Type B pancreatic cell (in vitro differentiated cells): ENCODE measurements around the gene TNNC1. TPM values are rescaled to one million over a fixed set of nuclear protein-coding genes. Genes with fewer than 3 reads are reported as not detected.

Experiments used
- DNase-seq: peaks from one replicate; pipeline ENCODE4 v3.0.0; 2021; ENCODE audit warnings: mixed read lengths; ENCODE audit not compliant: unreplicated experiment; ENCODE audit errors: extremely low spot score
- H3K27ac Mint-ChIP-seq: 2 replicates; pipeline ENCODE4 v1.8.0; 2021; ENCODE audit warnings: mild to moderate bottlenecking, mixed read lengths
- H3K27me3 Mint-ChIP-seq: 2 replicates; pipeline ENCODE4 v1.8.0; 2021; ENCODE audit warnings: mixed read lengths
- H3K36me3 Mint-ChIP-seq: 2 replicates; pipeline ENCODE4 v1.8.0; 2021; ENCODE audit warnings: mixed read lengths
- H3K4me1 Mint-ChIP-seq: one replicate; pipeline ENCODE4 v1.8.0; 2021; ENCODE audit warnings: mixed read lengths; ENCODE audit not compliant: unreplicated experiment
- H3K4me3 Mint-ChIP-seq: 2 replicates; pipeline ENCODE4 v1.8.0; 2021; ENCODE audit warnings: mild to moderate bottlenecking, mixed read lengths
- H3K9me3 Mint-ChIP-seq: 2 replicates; pipeline ENCODE4 v1.8.0; 2021; ENCODE audit warnings: mixed read lengths
- CTCF ChIP-seq: fragments of 200-600 bp; sonication (generic); conservative IDR thresholded peaks from 2 replicates; pipeline ENCODE4 v1.5.0; 2021; ENCODE audit warnings: antibody characterized with exemption, mild to moderate bottlenecking
- total RNA-seq: library from RNA; stranded (reverse); gene quantifications from 2 replicates; pipeline ENCODE4 v1.2.1, GENCODE V29; 2021; ENCODE audit warnings: low replicate concordance

Gene TNNC1
- total RNA-seq, 1 donor from 2014 or later: 6.6 TPM

DNA sequence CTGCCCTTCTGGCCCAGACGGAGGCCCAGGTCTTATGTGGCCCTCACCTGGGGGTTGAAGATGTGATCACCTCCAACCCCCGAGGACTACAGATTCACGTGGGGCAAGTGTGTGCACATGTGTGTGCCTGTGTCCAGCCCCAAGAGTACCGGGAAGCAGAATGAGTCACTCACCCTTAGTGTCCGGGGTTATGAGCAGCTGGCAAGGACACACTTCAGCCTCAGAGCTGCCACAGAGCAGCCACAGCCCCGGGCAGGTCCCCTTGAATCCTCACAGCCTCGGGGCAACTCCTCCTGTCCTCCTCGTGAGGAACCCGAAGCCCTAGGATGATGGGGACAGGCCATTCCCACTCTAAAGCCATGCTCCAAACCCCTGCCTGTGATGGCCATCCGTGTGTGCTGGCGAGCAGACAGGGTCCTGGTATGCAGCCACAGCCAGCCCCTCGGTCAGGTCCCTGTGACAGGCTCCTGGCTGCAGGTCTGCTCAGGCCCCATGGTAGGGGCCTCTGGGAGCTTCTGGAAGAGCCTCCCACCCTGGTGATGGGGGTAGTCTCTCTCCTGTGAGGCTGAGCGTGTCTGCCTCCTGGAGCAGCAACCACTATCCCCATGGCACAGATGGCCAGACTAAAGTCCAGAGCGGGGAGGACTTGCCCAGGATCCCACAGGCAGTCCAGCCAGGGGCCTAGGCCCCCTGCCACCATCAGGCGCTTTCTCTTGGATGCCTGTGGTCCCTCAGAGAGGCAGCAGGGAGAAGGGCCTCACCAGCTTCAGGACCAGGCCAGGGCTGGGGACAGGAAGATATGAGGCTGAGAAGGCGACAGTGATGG lies 42.1 kb upstream of the TNNC1 start:
- DNase-seq: no peak
- Mint-ChIP-seq H3K27me3 (no peaks in the 10 kb centered on the region), H3K36me3 (peaks cover 6% of the 10 kb centered on the region), H3K9me3 (no peaks in the 10 kb centered on the region), H3K4me3 (no peak overlapping the region), H3K4me1 (peaks cover 4% of the 10 kb centered on the region), H3K27ac (no peak overlapping the region)
- TF ChIP-seq CTCF: no peak

DNA sequence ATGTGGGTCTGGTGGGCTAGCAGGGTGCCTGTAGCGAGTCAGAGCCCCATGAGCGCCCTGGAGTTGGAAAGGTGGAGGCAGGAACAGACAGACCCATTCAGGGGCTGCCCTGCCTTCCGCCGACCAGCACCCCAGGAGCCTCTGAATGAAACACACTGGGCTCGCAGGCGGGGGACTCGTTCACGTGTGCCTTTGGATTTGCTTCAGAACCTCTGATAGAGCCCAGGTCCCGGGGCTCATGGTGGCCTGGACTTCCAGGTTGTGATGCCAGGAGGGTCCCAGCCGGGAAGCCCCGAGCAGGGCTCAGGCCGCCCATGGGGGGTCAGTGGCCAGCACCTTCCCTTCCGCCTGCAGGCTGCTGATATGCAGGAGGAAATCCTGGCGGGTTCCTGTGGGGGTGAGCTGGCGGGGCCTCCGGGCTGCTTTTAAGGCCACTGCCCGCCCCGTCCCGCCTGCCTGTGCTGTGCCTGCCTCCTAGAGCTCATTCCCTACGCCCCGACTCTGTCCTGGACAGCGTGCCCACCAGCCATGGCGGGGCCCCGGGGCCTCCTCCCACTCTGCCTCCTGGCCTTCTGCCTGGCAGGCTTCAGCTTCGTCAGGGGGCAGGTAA lies 41.1 kb upstream of the TNNC1 start, which contains the start of gene STAB1:
Gene STAB1, plus strand, starts transcription at position 453 of the 610 bp plus-strand sequence. Its CDS starts 76 bp downstream, at position 529.
- DNase-seq: no peak
- Mint-ChIP-seq H3K27ac (no peak within 1 kb of the TSS), H3K4me3 (no peak within 1 kb of the TSS), H3K9me3 (no peaks in the 10 kb centered on the region), H3K4me1 (peaks cover 4% of the 10 kb centered on the region), H3K36me3 (peaks cover 6% of the 10 kb centered on the region), H3K27me3 (no peaks in the 10 kb centered on the region)
- TF ChIP-seq CTCF: no peak

GRCh38 chr3:52494445-52494844 lies 40.6 kb upstream of the TNNC1 start:
- H3K4me1 Mint-ChIP-seq: peaks cover 4% of the 10 kb centered on the region
- DNase-seq: no peak
- H3K9me3 Mint-ChIP-seq: no peaks in the 10 kb centered on the region
- no peak for TF ChIP-seq CTCF
- no peak overlapping the region for H3K4me3 Mint-ChIP-seq
- no peak overlapping the region for H3K27ac Mint-ChIP-seq
- H3K36me3 Mint-ChIP-seq: peaks cover 6% of the 10 kb centered on the region
- no peaks in the 10 kb centered on the region for H3K27me3 Mint-ChIP-seq

GRCh38 chr3:52493232-52494017 lies 39.6 kb upstream of the TNNC1 start:
- H3K9me3 Mint-ChIP-seq: no peaks in the 10 kb centered on the region
- no peak for DNase-seq
- H3K27ac Mint-ChIP-seq: no peak overlapping the region
- peaks cover 6% of the 10 kb centered on the region for H3K36me3 Mint-ChIP-seq
- no peak for TF ChIP-seq CTCF
- H3K27me3 Mint-ChIP-seq: no peaks in the 10 kb centered on the region
- peaks cover 4% of the 10 kb centered on the region for H3K4me1 Mint-ChIP-seq
- no peak overlapping the region for H3K4me3 Mint-ChIP-seq

- no peak for TF ChIP-seq CTCF
- Mint-ChIP-seq H3K4me1 (peaks cover 4% of the 10 kb centered on the region), H3K9me3 (no peaks in the 10 kb centered on the region), H3K27me3 (no peaks in the 10 kb centered on the region), H3K36me3 (peaks cover 6% of the 10 kb centered on the region), H3K4me3 (no peak overlapping the region), H3K27ac (no peak overlapping the region)
- DNase-seq: no peak
Observed at GRCh38 chr3:52492059-52492458, 38.2 kb upstream of the TNNC1 start.
